ENCODE results near the gene MRS2.

The MRS2 gene

GRCh38 chr6:24419526-24419925 lies 16.8 kb downstream of the MRS2 start:
- Histone ChIP-seq H3K27ac (replicated peaks) (no peak overlapping the region), H3K4me3 (replicated peaks; ENCODE audit: insufficient read depth, low read length) (no peak overlapping the region), H3K27me3 (ENCODE audit: insufficient read depth, poor library complexity, severe bottlenecking) (no peaks in the 10 kb centered on the region)
- TF ChIP-seq SPI1 (IDR thresholded peaks at IDR 0.05; ENCODE audit: borderline replicate concordance, low read depth) (no peak), GABPA (IDR thresholded peaks at IDR 0.05; ENCODE audit: low read depth) (no peak), POLR2AphosphoS5 (IDR thresholded peaks at IDR 0.05; ENCODE audit: low read depth) (no peak), CTCF (IDR thresholded peaks at IDR 0.05; ENCODE audit: insufficient read depth, low read length) (no peak), REST (IDR thresholded peaks at IDR 0.05; ENCODE audit: insufficient replicate concordance, low read depth) (no peak)
- no peak for DNase-seq (ENCODE audit: low read depth in 1 of 2, low spot score in 1 of 2)

- DNase-seq (ENCODE audit: low read depth in 1 of 2, low spot score in 1 of 2), result no peak
- Histone ChIP-seq H3K27ac (replicated peaks) (no peak overlapping the region), H3K27me3 (ENCODE audit: insufficient read depth, poor library complexity, severe bottlenecking) (no peaks in the 10 kb centered on the region), H3K4me3 (replicated peaks; ENCODE audit: insufficient read depth, low read length) (no peak overlapping the region)
- TF ChIP-seq GABPA (IDR thresholded peaks at IDR 0.05; ENCODE audit: low read depth), result no peak
- TF ChIP-seq SPI1 (IDR thresholded peaks at IDR 0.05; ENCODE audit: borderline replicate concordance, low read depth), result no peak
- TF ChIP-seq REST (IDR thresholded peaks at IDR 0.05; ENCODE audit: insufficient replicate concordance, low read depth), result no peak
- TF ChIP-seq CTCF (IDR thresholded peaks at IDR 0.05; ENCODE audit: insufficient read depth, low read length), result no peak
- no peak for TF ChIP-seq POLR2AphosphoS5 (IDR thresholded peaks at IDR 0.05; ENCODE audit: low read depth)
Observed at GRCh38 chr6:24425091-24425490, 22.4 kb downstream of the MRS2 start.

DNA sequence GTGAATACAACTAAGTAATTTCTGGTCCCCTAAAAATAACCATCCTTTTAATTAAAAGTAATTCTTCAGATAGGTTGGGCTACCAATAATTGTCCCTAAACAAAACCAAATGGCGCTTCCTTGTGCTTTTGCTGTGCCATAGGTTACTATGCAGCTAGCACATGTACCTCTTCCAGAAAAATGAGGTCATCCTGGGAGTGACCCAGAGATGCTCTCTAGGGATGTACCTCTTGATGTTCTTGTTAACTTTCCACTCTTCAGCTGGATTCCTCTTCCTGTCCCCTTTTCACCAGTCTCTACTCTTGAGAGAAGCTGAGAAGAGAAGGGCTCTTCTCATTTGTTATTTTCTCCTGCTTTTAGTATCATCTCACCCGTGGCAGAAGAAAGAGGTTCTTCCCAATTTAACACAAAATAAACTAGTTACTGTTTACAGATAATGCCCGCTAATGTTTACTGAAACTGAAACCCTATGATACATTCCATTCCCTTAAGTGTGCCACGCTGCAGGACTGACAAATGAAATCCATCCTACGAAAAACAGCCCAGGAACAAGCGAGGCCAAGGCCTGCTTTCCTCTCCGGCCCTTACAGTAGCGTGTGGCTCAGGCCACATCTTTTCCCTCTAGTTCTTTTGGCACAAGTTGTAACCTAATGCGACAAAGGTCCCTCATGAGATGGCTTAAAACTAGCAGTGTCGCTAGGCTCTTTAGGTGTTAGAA lies 24.2 kb downstream of the MRS2 start:
- no peak overlapping the region for H3K27ac ChIP-seq (replicated peaks)
- TF ChIP-seq SPI1 (IDR thresholded peaks at IDR 0.05; ENCODE audit: borderline replicate concordance, low read depth), result no peak
- TF ChIP-seq CTCF (IDR thresholded peaks at IDR 0.05; ENCODE audit: insufficient read depth, low read length), result no peak

GRCh38 chr6:24428615-24429014 lies 25.9 kb downstream of the MRS2 start:
- Histone ChIP-seq H3K27me3 (ENCODE audit: insufficient read depth, poor library complexity, severe bottlenecking) (no peaks in the 10 kb centered on the region), H3K4me3 (replicated peaks; ENCODE audit: insufficient read depth, low read length) (no peak overlapping the region), H3K27ac (replicated peaks) (no peak overlapping the region)
- DNase-seq (ENCODE audit: low read depth in 1 of 2, low spot score in 1 of 2), result no peak
- TF ChIP-seq REST (IDR thresholded peaks at IDR 0.05; ENCODE audit: insufficient replicate concordance, low read depth), result no peak
- no peak for TF ChIP-seq POLR2AphosphoS5 (IDR thresholded peaks at IDR 0.05; ENCODE audit: low read depth)
- TF ChIP-seq GABPA (IDR thresholded peaks at IDR 0.05; ENCODE audit: low read depth), result no peak
- no peak for TF ChIP-seq SPI1 (IDR thresholded peaks at IDR 0.05; ENCODE audit: borderline replicate concordance, low read depth)

More for the DNA sequence above, 24.2 kb downstream of the MRS2 start:
- no peak overlapping the region for H3K4me3 ChIP-seq (replicated peaks; ENCODE audit: insufficient read depth, low read length)
- H3K27me3 ChIP-seq (ENCODE audit: insufficient read depth, poor library complexity, severe bottlenecking), result no peaks in the 10 kb centered on the region
- no peak for DNase-seq (ENCODE audit: low read depth in 1 of 2, low spot score in 1 of 2)
